Measurements from ENCODE around the gene PPEF1.

The PPEF1 gene, protein sequence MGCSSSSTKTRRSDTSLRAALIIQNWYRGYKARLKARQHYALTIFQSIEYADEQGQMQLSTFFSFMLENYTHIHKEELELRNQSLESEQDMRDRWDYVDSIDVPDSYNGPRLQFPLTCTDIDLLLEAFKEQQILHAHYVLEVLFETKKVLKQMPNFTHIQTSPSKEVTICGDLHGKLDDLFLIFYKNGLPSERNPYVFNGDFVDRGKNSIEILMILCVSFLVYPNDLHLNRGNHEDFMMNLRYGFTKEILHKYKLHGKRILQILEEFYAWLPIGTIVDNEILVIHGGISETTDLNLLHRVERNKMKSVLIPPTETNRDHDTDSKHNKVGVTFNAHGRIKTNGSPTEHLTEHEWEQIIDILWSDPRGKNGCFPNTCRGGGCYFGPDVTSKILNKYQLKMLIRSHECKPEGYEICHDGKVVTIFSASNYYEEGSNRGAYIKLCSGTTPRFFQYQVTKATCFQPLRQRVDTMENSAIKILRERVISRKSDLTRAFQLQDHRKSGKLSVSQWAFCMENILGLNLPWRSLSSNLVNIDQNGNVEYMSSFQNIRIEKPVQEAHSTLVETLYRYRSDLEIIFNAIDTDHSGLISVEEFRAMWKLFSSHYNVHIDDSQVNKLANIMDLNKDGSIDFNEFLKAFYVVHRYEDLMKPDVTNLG
- total RNA-seq = 0.09 to 0.12 reads per million in 2 experiments

GRCh38 chrX:18707426-18708049 lies at the start of gene PPEF1:
Gene PPEF1, plus strand, starts transcription at chrX:18707645. Its CDS starts 136 bp downstream, at chrX:18707781.
- no peak for DNase-seq (ENCODE audit: low read depth)

GRCh38 chrX:18661273-18661672 lies 46.2 kb upstream of the PPEF1 start:
- DNase-seq (ENCODE audit: low read depth) = no peak

DNA sequence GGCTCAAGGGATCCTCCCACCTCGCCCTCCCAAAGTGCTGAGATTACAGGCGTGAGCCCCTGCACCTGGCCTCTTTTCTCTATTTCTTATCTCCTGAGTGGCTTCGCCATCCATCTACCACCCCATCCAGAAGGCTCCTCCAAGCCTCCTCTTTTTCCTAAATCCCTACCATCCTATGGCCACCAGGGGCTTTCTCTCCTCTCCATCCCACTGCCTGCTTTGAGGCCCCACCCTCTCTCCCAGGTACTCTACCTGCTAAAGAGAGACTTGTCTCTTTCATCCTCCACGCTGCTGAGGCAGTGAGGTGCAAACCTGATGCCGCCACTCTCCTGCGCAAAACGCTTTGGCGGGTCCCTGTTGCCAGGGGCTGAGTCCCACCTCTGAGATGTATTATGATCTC lies 42.5 kb upstream of the PPEF1 start:
- no peak for DNase-seq (ENCODE audit: low read depth)

GRCh38 chrX:18666614-18667013 lies 40.8 kb upstream of the PPEF1 start:
- no peak for DNase-seq (ENCODE audit: low read depth)

DNA sequence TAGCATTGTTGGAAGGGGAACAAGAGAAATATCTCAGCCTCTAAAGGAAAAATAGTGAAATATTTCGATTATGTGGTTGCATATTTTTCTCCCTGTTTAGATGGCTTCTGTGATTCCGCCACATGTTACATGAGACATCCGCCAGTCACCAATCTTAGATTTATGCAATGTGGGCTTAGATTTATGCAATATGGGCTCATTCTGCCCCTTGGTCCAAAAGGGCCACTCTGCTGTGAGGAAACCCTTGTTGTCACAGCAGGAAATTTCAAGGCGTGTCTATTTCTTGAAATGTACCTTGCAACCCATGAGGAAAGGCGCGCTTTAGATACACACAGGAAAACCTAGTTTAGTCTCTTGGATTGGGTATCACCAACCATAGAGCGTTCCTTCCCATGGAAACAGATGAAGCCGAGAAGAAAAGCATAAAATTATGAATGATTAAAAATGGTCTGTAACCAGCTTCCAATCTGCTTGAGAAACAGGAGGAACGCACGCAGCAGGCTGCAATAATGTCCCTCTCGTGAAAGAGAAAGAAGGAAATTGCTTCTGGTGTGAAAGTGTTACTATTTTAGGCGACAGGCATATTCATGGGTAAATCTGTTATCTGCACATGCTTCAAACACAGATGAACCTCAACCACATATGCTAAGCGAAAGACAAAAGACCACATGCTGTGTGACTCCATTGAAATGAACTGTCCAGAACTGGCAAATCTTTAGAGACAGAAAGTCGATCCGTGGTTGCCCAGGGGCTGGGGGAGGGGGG lies 39.2 kb upstream of the PPEF1 start:
- DNase-seq (ENCODE audit: low read depth) = no peak

GRCh38 chrX:18672008-18672407 lies 35.4 kb upstream of the PPEF1 start, which contains the start of gene RS1:
Gene RS1, minus strand, starts transcription at chrX:18672108. Its CDS starts 40 bp downstream, at chrX:18672068.
- no peak for DNase-seq (ENCODE audit: low read depth)

DNA sequence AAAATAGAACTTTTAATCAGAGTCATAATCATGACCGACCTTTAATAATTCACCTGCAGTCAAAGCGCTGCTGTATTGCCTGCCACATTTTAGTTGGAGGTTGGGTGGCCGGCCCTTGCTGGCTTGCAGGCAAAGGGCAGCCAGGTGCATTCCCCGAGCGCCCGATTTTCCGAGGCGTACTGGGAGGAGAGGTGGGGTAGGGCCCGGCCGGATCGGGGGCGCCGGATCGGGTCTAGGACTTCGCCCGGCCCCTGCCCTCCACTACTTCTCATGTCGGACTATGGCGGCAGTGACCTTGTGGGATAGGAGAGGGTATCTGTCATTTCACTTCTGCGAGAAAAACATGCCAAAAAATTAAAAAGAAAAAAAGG lies 33.0 kb upstream of the PPEF1 start:
- DNase-seq (ENCODE audit: low read depth) = no peak

DNA sequence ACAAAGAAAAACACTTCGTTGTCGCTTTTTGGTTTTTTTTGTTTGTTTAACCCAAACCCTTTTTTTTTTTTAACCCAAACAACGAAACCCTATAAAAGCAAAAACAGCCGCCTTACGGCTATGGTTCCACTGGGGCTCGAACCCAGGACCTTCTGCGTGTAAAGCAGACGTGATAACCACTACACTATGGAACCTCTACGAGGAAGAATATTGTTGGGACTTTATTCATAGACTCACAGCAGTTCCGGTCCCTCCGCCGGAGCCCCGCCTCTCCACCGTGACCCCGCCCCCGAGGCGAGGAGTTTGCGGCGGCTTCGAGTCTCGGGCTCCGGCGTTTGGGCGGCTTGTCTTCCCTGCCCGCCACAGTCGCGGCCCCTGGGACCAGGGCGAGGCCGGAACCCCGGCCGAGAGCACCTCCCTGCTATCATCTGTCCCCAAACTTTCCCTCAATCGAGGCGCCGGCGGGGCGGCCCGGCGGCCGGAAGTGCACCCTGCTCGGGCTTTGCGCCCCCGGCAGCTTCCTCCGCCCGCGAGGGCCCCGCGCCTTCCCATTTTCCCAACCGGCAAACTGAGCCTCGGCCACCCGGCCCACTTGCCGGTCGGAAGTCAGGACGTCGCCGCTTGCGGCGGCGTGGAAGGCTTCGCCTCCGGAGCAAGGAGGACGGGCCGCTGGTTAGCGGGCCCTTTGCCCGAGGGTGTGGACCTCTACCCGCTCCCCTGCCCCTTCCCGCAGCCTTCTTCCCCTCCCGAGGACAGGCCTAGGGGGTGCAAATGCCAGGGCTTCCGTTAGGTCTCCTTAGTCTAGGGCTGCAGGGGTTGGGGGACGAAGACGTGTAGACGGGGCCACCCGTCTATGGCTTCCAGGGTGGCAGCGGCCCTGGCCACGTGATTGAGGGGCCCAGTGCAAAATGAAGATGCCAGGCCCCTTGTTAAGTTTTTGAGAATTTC lies 32.4 kb upstream of the PPEF1 start:
- DNase-seq (ENCODE audit: low read depth) = peak; percentile 64

GRCh38 chrX:18676050-18676449 lies 31.4 kb upstream of the PPEF1 start:
- DNase-seq (ENCODE audit: low read depth) = no peak

DNA sequence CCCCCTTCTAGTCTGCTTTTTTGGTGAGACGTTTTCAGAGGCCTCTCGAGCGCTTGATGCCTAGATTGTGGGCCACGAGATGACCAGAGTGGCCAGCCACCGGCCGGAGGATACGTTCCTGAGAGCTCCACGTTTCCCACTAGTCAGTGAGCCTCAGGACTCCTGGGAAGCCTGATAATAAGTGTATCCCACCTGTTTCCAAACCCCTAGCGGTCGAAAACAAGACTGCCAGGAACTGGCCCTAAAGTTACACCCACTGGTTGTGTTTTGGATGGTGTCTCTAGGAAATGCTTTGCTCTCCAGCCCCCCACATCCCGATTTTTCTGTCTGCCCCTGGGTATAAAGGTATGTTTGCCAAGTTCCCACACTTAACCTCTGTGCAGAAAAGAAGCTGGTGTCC lies 31.0 kb upstream of the PPEF1 start:
- no peak for DNase-seq (ENCODE audit: low read depth)

DNA sequence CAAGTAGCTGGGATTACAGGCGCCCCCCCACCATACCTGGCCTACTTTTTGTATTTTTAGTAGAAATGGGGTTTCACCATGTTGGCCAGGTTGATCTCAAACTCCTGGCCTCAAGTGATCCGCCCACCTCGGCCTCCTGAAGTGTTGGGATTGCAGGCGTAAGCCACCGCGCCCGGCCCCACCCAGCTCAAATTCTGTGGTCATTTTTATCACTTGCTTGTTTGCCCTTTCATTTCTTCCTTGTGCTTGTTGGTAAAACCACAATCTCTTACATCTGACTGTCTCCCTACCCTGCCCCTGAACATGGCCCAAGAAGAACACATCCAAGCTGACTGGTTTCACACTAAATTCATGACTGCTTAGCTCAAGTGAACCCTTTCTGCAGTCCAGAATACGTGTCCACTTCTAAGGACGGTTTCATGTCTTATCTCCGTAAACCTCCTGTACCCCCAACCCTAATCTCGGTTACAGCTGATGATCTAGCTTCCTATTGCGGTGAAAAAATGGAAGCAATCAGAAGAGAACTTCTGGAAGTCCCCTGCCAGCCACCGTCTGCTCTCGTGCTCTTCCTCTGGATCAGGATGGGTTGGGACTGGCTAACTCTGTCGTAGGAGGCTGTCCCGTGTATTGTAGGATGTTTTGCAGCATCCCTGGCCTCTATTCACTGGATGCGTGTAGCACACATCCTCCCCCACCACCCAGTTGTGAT lies 30.1 kb upstream of the PPEF1 start:
- no peak for DNase-seq (ENCODE audit: low read depth)

- no peak for DNase-seq (ENCODE audit: low read depth)
Observed at GRCh38 chrX:18681996-18682395, 25.4 kb upstream of the PPEF1 start.

DNA sequence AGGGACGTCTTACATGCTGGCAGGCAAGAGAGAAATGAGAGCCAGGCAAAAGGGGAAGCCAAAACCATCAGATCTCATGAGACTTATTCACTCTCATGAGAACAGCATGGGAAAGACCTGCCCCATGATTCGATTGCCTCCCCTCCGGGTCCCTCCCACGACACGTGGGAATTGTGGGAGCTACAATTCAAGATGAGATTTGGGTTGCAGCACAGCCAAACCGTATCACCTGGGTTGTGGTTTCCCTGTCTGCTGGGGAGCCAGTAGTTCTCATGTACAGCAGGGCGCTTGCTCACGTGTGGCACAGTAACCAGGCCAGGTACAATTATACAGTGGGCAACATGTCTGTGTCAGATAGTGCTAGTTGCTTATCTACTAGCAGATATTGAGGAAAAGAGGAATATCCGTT lies 24.5 kb upstream of the PPEF1 start:
- no peak for DNase-seq (ENCODE audit: low read depth)

GRCh38 chrX:18687856-18688495 lies 19.5 kb upstream of the PPEF1 start:
- no peak for DNase-seq (ENCODE audit: low read depth)

DNA sequence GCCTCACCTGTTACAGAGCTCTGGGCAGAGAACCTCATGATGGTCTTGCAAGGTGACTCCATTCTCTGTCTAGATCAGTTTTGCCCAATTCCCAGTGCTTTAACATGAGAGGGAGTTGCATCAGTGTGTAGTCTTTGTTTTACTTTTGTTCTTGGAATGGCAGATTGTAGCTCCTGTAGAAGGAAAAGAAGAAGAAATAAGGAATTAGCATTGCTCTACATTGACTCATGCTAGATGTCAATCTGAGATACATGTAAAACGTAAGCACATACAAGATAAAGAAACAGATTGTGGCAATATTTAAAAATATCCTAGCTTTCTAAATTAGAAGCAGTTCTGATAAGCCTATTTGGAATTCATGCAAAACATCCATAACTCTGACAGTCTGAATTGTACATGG lies 16.0 kb upstream of the PPEF1 start:
- DNase-seq (ENCODE audit: low read depth) = no peak

GRCh38 chrX:18692541-18692940 lies 14.9 kb upstream of the PPEF1 start:
- no peak for DNase-seq (ENCODE audit: low read depth)

DNA sequence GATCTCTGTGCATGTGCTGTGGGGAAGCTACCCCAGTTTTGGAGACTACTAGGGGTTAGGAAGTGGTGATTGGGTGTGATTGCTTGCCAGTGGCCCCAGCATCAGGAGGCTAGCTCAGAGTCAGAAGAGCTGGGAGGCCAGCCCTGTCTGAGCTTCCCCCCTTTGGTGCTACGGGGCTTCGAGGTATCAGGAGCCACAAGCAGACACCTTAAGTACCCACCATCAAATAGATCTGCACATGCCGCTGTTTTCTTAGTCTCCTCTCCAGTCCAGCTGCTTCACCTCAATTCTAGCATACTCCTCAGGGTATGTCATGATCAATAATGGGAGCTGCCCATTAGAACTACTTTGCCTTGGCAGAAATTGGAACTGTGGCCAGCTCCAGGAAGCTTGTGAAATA lies 10.8 kb upstream of the PPEF1 start:
- DNase-seq (ENCODE audit: low read depth) = no peak

GRCh38 chrX:18698737-18699650 lies 8.5 kb upstream of the PPEF1 start:
- no peak for DNase-seq (ENCODE audit: low read depth)
